DMS153 treated with DMSO at 0.1 percent for 48 hours (cell line): ENCODE data around the gene SLC7A1.

Experiments
- DNase-seq: peaks from one replicate; lab custom pipeline; 2025; ENCODE audit not compliant: unreplicated experiment; lab: John Stamatoyannopoulos, UW

SLC7A1 gene

GRCh38 chr13:29532821-29533220 is 62.7 kb downstream of the SLC7A1 start:
- DNase-seq: no peak

GRCh38 chr13:29532116-29532515 is 63.4 kb downstream of the SLC7A1 start:
- DNase-seq: no peak

GRCh38 chr13:29530901-29531300 is 64.6 kb downstream of the SLC7A1 start:
- no peak for DNase-seq

- no peak for DNase-seq
Observed at GRCh38 chr13:29529754-29530153, 65.7 kb downstream of the SLC7A1 start.

GRCh38 chr13:29527916-29528315 is 67.6 kb downstream of the SLC7A1 start:
- DNase-seq: no peak

- DNase-seq: no peak
Observed at GRCh38 chr13:29527511-29527910, 68.0 kb downstream of the SLC7A1 start.

- no peak for DNase-seq
Observed at GRCh38 chr13:29526741-29527140, 68.7 kb downstream of the SLC7A1 start.

GRCh38 chr13:29525757-29526156 is 69.7 kb downstream of the SLC7A1 start:
- no peak for DNase-seq

GRCh38 chr13:29524641-29525040 is 70.8 kb downstream of the SLC7A1 start:
- no peak for DNase-seq

- no peak for DNase-seq
Observed at GRCh38 chr13:29524176-29524575, 71.3 kb downstream of the SLC7A1 start.

GRCh38 chr13:29523199-29523961 is 72.1 kb downstream of the SLC7A1 start:
- no peak for DNase-seq

GRCh38 chr13:29522044-29522685 is 73.3 kb downstream of the SLC7A1 start:
- DNase-seq: no peak

GRCh38 chr13:29521336-29521735 is 74.2 kb downstream of the SLC7A1 start:
- no peak for DNase-seq

- DNase-seq: no peak
Observed at GRCh38 chr13:29520671-29521070, 74.8 kb downstream of the SLC7A1 start.

GRCh38 chr13:29519921-29520320 is 75.6 kb downstream of the SLC7A1 start:
- no peak for DNase-seq

GRCh38 chr13:29516880-29517279 is 78.6 kb downstream of the SLC7A1 start:
- no peak for DNase-seq

- DNase-seq: no peak
Observed at GRCh38 chr13:29516012-29516411, 79.5 kb downstream of the SLC7A1 start.

GRCh38 chr13:29515372-29515771 is 80.1 kb downstream of the SLC7A1 start:
- no peak for DNase-seq

GRCh38 chr13:29514720-29515310 is 80.7 kb downstream of the SLC7A1 start:
- no peak for DNase-seq

GRCh38 chr13:29513981-29514719 is 81.3 kb downstream of the SLC7A1 start:
- no peak for DNase-seq
